Muscle layer of colon (tissue), 2 donors: ENCODE results near the gene ST6GALNAC1.

Experiments
- H3K27ac ChIP-seq: one replicate; pipeline ENCODE4 v1.7.0; 2013; ENCODE audit warnings: low read depth, mild to moderate bottlenecking, low read length, moderate library complexity
- H3K27me3 ChIP-seq, 2 donors: one replicate each; pipeline ENCODE4 v1.7.0; 2013; ENCODE audit warnings: low read length in 2 of 2, mild to moderate bottlenecking in 2 of 2; ENCODE audit not compliant: insufficient read depth in 2 of 2, control insufficient read depth in 1 of 2
- H3K36me3 ChIP-seq: one replicate; pipeline ENCODE4 v1.7.0; 2013; ENCODE audit warnings: mild to moderate bottlenecking, low read length; ENCODE audit not compliant: insufficient read depth
- H3K4me1 ChIP-seq: one replicate; pipeline ENCODE4 v1.7.0; 2013; ENCODE audit warnings: mild to moderate bottlenecking, low read length; ENCODE audit not compliant: insufficient read depth
- H3K4me3 ChIP-seq, 2 donors: one replicate each; pipeline ENCODE4 v1.7.0; 2013; ENCODE audit warnings: low read length in 2 of 2, low read depth in 1 of 2, mild to moderate bottlenecking in 1 of 2, moderate library complexity in 1 of 2
- H3K9ac ChIP-seq: one replicate; pipeline ENCODE4 v1.7.0; 2013; ENCODE audit warnings: low read length
- H3K9me3 ChIP-seq: one replicate; pipeline ENCODE4 v1.7.0; 2013; ENCODE audit warnings: mild to moderate bottlenecking, low read length
- donor health status: abdominal sarcoma.
- donor health status: Adenocarcinoma of cecum.

ST6GALNAC1 gene

DNA sequence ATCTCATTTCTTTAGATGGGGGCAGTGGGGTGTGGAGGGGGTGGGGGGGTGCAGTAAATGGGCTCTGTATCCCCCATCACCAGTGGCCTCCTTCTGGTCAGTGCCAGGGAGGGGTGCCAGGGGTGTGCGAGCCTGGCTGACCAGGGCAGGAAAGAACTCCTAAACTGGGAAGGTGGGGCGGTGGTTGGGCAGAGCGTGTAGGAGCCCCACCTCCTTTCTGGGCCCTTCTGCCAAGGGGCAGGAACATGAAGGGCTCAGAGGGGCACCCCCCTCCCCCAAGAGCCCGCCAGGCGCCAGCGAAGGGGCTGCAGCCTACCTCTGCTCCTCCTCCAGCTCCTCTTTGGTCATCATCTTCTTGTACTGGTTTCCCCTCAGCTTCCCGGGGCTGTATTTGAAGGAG is 41.2 kb upstream of the ST6GALNAC1 start:
- Histone ChIP-seq H3K4me1 (peaks cover 91% of the 10 kb centered on the region), H3K27ac (peak overlapping the region; percentile 74), H3K27me3 (no peaks in the 10 kb centered on the region), H3K9ac (no peak overlapping the region), H3K36me3 (peaks cover 18% of the 10 kb centered on the region), H3K9me3 (no peaks in the 10 kb centered on the region), H3K4me3 (no peak overlapping the region)

DNA sequence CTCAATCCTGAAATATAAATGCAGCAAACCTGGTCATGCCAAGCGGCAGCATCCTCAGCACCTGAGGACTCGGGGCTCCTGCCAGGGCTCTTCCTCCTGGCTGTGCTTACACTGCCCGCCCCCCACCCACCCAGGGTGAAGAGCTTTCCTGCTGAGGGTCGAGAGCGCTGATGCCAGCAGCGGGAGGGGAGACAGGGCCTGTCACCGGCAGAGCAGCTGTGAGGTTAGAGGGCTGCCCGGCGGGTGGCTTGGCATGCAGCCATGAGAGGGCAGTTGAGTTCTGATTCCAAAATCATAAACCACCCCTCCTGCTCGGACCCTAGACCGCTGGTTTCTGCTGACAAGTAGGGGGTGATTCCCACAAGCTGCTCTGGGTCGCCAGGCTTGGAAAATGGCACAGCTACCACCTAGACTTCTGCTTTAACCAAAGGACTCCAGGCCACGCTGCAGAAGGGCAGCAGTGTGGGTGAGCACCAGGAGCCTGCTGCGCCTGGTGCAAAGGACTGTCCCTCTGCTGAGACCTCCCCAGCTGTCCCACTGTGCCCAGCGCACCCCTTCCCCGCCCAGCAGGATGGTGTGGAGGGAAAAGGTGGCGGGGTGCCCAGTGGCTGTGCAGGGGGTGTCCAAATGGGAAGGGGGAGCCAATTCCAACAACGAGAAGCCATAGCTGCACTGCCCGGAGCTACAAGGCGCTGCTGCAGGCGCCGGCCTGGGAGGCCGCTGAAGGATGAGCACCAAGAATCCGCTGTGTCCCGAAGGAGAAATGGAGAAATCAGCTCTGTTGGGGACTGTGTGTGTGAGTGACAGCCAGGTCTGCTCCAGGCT is 40.6 kb upstream of the ST6GALNAC1 start:
- H3K36me3 ChIP-seq = peaks cover 18% of the 10 kb centered on the region
- H3K27ac ChIP-seq = peak overlapping the region; percentile 31
- H3K9ac ChIP-seq = no peak overlapping the region
- no peaks in the 10 kb centered on the region for H3K27me3 ChIP-seq
- H3K9me3 ChIP-seq = no peaks in the 10 kb centered on the region
- no peak overlapping the region for H3K4me3 ChIP-seq
- H3K4me1 ChIP-seq = peaks cover 85% of the 10 kb centered on the region

DNA sequence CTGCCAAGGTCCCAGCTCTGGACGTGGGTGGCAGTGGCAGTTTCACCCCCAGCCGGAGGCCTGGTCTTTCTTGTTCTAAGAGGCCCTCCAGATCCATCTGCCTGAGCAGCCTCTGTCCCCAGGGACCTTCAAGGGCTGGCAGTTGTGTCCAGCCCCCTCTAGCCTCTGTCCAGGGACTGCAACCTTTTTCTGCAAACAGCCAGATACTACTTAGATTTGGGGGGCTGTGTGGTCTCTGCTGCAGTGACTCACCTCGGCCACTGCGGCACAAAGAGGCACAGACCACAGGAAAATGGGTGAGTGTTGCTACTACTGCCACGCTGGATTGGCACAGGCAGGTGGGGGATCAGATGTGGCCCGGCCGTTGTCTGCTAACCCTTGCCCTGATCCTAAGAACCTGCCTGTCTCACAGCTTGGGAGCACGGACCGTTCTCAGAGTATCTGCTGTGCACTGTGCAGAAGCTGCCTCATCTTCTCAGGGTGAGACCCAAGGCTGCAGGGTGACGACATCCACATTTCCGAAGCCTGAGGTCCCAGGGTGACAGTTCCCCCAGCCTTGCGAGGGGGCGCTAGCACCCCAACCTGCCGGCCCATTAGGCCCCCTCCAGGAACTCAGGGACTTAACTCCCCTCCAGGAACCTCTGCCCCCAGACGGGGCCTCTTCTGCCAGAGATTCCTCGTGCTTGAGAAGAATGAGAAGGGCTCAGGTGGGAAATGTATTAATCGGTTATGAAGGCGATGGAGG is 39.6 kb upstream of the ST6GALNAC1 start:
- Histone ChIP-seq H3K9ac (no peak overlapping the region), H3K4me1 (peaks cover 76% of the 10 kb centered on the region), H3K9me3 (no peaks in the 10 kb centered on the region), H3K36me3 (peaks cover 18% of the 10 kb centered on the region), H3K4me3 (no peak overlapping the region), H3K27ac (peak overlapping the region; percentile 81), H3K27me3 (no peaks in the 10 kb centered on the region)

DNA sequence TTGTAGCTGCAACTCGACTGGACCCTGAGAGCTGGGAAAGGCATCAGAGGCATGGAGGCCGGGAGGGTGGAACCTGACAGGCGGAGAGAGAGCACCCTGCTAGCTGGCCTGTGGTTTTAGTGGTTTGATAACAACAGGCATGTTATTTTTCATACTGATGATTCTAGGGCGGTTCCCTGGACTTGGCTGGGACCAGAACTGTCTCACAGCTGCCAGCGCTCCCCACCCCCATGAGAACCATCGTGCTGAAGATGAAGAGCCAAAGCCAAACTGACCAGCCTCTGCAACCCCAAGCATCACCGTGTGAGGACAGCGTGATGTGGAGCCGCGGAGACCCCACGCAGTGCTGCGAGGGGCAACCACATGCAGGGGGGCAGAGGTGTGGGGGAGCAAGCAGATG is 38.7 kb upstream of the ST6GALNAC1 start:
- no peaks in the 10 kb centered on the region for H3K27me3 ChIP-seq
- no peaks in the 10 kb centered on the region for H3K9me3 ChIP-seq
- H3K4me3 ChIP-seq = no peak overlapping the region
- H3K27ac ChIP-seq = peak overlapping the region; percentile 81
- H3K4me1 ChIP-seq = peaks cover 67% of the 10 kb centered on the region
- no peak overlapping the region for H3K9ac ChIP-seq
- H3K36me3 ChIP-seq = peaks cover 27% of the 10 kb centered on the region

DNA sequence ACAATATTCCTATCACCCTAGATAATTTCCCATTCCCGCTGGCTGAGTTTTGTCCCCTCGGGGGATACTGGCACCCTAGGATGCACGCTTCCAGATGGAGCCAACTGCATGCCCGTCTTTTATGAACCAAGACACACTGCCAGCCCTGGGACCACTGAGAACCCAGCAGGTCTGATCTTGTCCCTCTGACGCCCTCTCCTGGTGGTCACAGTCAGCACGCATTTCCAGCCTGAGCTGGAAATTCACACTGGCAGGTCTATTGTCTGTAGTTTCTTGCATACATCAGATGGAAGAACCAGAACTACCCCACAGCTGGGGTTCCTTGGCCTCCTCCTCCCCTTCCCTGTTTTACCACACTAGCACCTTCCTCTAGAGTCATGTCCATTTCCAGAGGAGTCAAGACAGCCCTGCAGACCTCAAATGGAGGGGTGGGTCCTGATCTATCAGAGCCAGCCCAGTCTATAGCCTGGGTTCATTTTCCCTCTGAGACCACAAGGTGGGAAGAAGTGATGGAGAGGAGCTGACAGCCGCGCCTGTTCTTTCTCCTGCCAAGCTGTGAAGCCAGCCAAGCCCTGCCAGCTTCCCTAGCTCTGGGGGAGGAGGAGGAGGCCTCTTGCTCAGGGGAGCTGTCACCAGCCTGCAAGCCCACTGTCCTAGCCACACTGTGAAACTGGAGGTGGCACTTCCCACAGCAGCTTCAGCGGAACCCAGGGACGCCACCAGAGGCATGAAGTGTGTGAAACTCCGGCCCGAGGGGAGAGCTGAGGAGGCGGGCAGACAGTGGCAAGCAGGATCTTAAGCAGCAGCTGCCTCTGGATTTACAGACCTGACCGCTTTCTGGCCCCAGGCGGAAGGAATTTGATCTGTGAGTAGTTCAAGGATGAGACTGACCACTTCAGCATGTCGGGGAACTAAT is 37.9 kb upstream of the ST6GALNAC1 start:
- Histone ChIP-seq H3K9me3 (no peaks in the 10 kb centered on the region), H3K4me1 (peaks cover 59% of the 10 kb centered on the region), H3K9ac (no peak overlapping the region), H3K27ac (peak overlapping the region; percentile 81), H3K4me3 (peak overlapping the region in 1 of 2 donors; percentile 10), H3K36me3 (peaks cover 29% of the 10 kb centered on the region), H3K27me3 (no peaks in the 10 kb centered on the region)

DNA sequence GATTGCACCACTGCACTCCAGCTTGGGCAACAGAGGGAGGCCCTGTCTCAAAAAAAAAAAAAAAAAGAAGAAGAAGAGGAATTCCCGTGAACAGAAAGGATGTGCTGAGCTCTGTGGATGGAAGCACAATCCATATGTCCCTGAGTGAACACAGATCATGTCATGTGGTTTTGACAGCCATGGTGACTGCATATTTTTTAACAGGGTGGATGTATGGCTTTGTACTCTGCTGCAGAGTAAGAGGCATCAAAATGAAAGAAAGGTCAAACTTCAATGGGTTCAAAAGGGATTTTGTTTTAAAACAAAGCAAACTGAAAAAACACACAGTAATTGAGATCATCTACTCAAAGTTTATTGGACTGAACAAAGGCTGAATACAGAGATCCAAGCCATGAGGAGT is 35.7 kb upstream of the ST6GALNAC1 start:
- Histone ChIP-seq H3K27me3 (no peaks in the 10 kb centered on the region), H3K9me3 (no peaks in the 10 kb centered on the region), H3K9ac (no peak overlapping the region), H3K4me1 (peaks cover 38% of the 10 kb centered on the region), H3K27ac (no peak overlapping the region), H3K4me3 (no peak overlapping the region), H3K36me3 (peaks cover 27% of the 10 kb centered on the region)

DNA sequence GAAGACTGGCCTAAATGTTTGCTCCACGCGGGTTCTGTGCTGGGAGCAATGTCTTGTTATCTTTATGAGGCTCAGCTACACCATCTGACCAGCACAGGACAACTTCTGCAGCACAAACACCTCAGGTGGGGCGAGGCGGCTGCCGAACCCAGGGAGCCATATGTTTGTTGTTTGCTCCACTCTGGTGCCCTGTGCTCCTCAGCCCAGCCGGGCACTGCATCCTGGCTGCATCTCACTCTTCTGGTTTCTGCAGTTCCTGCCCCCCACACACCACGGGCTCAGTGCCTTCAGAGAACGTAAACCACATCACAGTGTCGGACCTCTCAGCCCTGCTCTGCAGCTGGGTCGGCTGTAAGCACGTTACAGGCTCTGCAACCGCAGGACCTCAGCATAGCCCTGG is 34.8 kb upstream of the ST6GALNAC1 start:
- no peaks in the 10 kb centered on the region for H3K27me3 ChIP-seq
- H3K4me3 ChIP-seq = no peak overlapping the region
- peaks cover 22% of the 10 kb centered on the region for H3K36me3 ChIP-seq
- peaks cover 29% of the 10 kb centered on the region for H3K4me1 ChIP-seq
- no peak overlapping the region for H3K9ac ChIP-seq
- H3K9me3 ChIP-seq = no peaks in the 10 kb centered on the region
- H3K27ac ChIP-seq = no peak overlapping the region

DNA sequence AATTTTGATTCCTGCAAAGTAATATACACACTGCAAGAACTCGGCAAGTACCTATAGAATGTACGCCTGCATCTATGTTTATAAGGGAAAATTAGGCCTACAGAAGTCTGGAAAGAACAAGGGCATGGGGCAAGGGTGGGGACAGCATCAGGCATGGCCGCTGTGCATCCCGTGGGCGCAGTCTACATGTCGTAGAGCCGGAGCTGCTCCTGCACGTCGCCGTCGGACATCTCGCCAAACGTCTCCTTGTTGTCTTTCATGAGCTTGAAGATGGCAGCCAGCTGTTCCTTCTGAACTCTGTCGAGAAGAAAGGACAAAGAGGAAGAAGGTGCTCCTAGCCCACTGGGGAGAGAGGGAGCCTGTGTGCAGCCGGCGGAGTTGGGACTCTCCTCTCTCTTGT is 33.8 kb upstream of the ST6GALNAC1 start:
- Histone ChIP-seq H3K36me3 (peaks cover 17% of the 10 kb centered on the region), H3K9ac (no peak overlapping the region), H3K4me3 (no peak overlapping the region), H3K9me3 (no peaks in the 10 kb centered on the region), H3K4me1 (peaks cover 22% of the 10 kb centered on the region), H3K27me3 (no peaks in the 10 kb centered on the region), H3K27ac (no peak overlapping the region)

DNA sequence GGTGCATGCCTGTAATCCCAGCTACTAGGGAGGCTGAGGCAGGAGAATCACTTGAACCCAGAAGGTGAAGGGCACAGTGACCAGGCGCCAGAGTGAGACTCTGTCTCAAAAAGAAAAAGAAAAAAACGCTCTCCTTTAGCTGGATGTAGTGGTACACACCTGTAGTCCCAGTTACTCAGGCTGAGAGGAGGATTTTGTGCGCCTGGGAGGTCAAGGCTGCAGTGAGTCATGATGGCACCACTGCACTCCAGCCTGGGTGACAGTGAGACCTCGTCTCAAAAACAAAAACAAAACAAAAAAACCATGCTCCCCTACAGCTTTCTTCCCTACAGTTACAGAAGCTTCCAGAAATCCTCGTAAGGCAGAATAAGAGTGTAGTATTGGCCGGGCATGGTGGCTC is 33.1 kb upstream of the ST6GALNAC1 start:
- peaks cover 19% of the 10 kb centered on the region for H3K4me1 ChIP-seq
- no peak overlapping the region for H3K9ac ChIP-seq
- peaks cover 17% of the 10 kb centered on the region for H3K36me3 ChIP-seq
- no peaks in the 10 kb centered on the region for H3K27me3 ChIP-seq
- H3K27ac ChIP-seq = no peak overlapping the region
- no peak overlapping the region for H3K4me3 ChIP-seq
- H3K9me3 ChIP-seq = no peaks in the 10 kb centered on the region

DNA sequence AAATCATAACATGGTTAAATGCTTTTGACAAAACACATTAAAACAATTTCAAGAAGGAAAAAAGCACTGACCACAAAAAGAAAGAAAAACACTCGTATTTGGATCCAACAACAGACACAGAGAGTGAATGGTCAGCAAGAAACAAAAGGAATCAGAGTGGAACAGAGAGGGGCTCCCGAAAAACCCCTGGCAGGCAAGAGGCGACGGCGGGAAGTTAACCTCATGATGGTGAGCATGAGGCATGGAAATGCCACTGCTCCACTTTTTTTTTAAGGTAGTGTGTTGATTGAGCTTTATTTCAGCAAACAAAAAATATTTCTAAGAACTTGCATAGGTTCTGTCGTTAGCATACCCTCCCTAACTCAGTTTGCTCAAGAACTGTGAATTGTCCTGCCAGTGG is 32.1 kb upstream of the ST6GALNAC1 start:
- no peak overlapping the region for H3K27ac ChIP-seq

DNA sequence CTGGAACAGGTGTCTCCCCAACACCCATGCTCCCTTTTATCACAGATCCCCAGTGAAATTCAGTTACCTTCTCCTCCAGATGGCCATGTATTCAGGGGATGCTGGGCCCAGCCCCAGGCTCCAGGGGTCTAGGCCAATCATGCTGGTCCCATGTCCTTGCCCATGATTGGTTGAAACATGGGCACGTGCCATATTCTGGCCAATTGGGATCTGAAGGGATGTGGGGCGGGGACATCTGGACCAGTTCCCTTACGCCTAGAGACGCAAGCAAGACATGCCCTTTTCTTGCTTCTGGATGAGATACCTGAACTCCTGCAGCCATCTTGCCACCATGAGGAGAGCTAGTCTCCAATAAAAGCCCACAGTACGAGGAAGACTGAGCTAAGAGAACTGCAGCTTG is 31.0 kb upstream of the ST6GALNAC1 start:
- no peak overlapping the region for H3K27ac ChIP-seq
- H3K27me3 ChIP-seq = no peaks in the 10 kb centered on the region
- H3K4me3 ChIP-seq = no peak overlapping the region
- H3K4me1 ChIP-seq = peaks cover 14% of the 10 kb centered on the region
- no peak overlapping the region for H3K9ac ChIP-seq
- peaks cover 17% of the 10 kb centered on the region for H3K36me3 ChIP-seq
- no peaks in the 10 kb centered on the region for H3K9me3 ChIP-seq

More for the DNA sequence above, 32.1 kb upstream of the ST6GALNAC1 start:
- H3K9me3 ChIP-seq = no peaks in the 10 kb centered on the region
- no peak overlapping the region for H3K9ac ChIP-seq
- H3K4me3 ChIP-seq = no peak overlapping the region
- H3K4me1 ChIP-seq = peaks cover 16% of the 10 kb centered on the region
- H3K27me3 ChIP-seq = no peaks in the 10 kb centered on the region
- peaks cover 17% of the 10 kb centered on the region for H3K36me3 ChIP-seq
